ENCODE results near the gene ADAD2. TPM values are rescaled to one million over a fixed set of nuclear protein-coding genes. Genes with fewer than 3 reads are reported as not detected.

The ADAD2 gene
- total and polyA plus RNA-seq, 2 of the 4 experiments (the other 2 are of a cell fraction): not detected

- no peak overlapping the region for H3K4ac ChIP-seq (ENCODE audit: low read depth, low read length)
- H3K4me1 ChIP-seq (ENCODE audit: control insufficient read depth, insufficient read depth, low read length): peaks cover 15% of the 10 kb centered on the region
- in situ Hi-C loops (cut with MboI; ENCODE audit: low sequenced_read_pairs): loop anchor here (5.0 to 10.0 kb wide), 2 partner anchors 88 to 211 kb away; partner anchors contain the start of gene NECAB2
- H3K14ac ChIP-seq (replicated peaks; ENCODE audit: low read depth, low read length): no peak overlapping the region
- no peak overlapping the region for H3K9ac ChIP-seq (ENCODE audit: low read depth, low read length)
- H2AK5ac ChIP-seq (ENCODE audit: low read depth, low read length): peak overlapping the region; percentile 83
- H3K18ac ChIP-seq (ENCODE audit: low read depth, low read length): no peak overlapping the region
- BruUV-seq (replicated peaks): no TSS peak
- intact Hi-C loops (cut with micrococcal nuclease): loop anchor here (2.0 to 5.0 kb wide), 4 partner anchors 58 to 309 kb away; partner anchors contain the start of gene MBTPS1
- no peak overlapping the region for H3K4me3 ChIP-seq (ENCODE audit: insufficient read depth, low read depth, low read length)
- peak overlapping the region; percentile 9 for H2AFZ ChIP-seq (replicated peaks; ENCODE audit: low read length, poor library complexity)
- H4K20me1 ChIP-seq (ENCODE audit: insufficient read depth, low read length): peaks cover 16% of the 10 kb centered on the region
- CTCF ChIA-PET: interaction anchor here (0.6 to 3.5 kb wide), 7 partner anchors 12 to 333 kb away, joined by 3 to 24 read pairs (median 4); partner anchors contain the start of gene TAF1C
- H2BK20ac ChIP-seq (ENCODE audit: low read depth, low read length): peak overlapping the region; percentile 26; the same call in 1 of the 2 replicates
- no peaks in the 10 kb centered on the region for H3K9me3 ChIP-seq (ENCODE audit: control insufficient read depth, insufficient read depth, low read length)
- POLR2A ChIA-PET (ENCODE audit: unreplicated experiment): no interaction called here
- no peak overlapping the region; a peak in 1 of 4 replicates for H4K8ac ChIP-seq (ENCODE audit: low read depth in 2 of 2, low read length in 2 of 2)
- H2BK5ac ChIP-seq (ENCODE audit: low read depth, low read length, poor library complexity, severe bottlenecking): no peak overlapping the region
- H3K4me2 ChIP-seq (ENCODE audit: low read depth, low read length): no peak overlapping the region
- peak; percentile 53 for DNase-seq
- TF ChIP-seq MAFK (IDR thresholded peaks at IDR 0.05; ENCODE audit: low read depth, low read length): no peak
- TF ChIP-seq RAD21 (IDR thresholded peaks at IDR 0.05; ENCODE audit: low read length): peak; percentile 84
- peak; percentile 48 for TF ChIP-seq SMC3 (IDR thresholded peaks at IDR 0.05; ENCODE audit: low read depth, low read length)
- peak; percentile 76 for TF ChIP-seq CTCF (conservative IDR thresholded peaks at IDR 0.05; ENCODE audit: low read depth, low read length)
- TF ChIP-seq CHD1 (IDR thresholded peaks at IDR 0.05; ENCODE audit: low read depth, low read length): no peak
- peak; percentile 55; the same call in 1 of the 2 replicates for TF ChIP-seq MXI1 (IDR thresholded peaks at IDR 0.05; ENCODE audit: borderline replicate concordance, low read depth, low read length)
- no peak for TF ChIP-seq NFE2L2 (IDR thresholded peaks at IDR 0.05; ENCODE audit: low read depth, low read length)
- TF ChIP-seq POLR2A (IDR thresholded peaks at IDR 0.05; ENCODE audit: low read depth, low read length): no peak
- TF ChIP-seq RCOR1 (IDR thresholded peaks at IDR 0.05; ENCODE audit: insufficient replicate concordance, low read length): no peak
- TF ChIP-seq FOS (IDR thresholded peaks at IDR 0.05; ENCODE audit: low read depth, low read length): no peak
- TF ChIP-seq BHLHE40 (IDR thresholded peaks at IDR 0.05; ENCODE audit: low read depth, low read length): peak; percentile 97
- TF ChIP-seq USF2 (IDR thresholded peaks at IDR 0.05; ENCODE audit: low read depth, low read length): peak; percentile 71; the same call in 1 of the 2 replicates
- H3K56ac ChIP-seq (ENCODE audit: extremely low read depth, insufficient read depth, low read length): no peak overlapping the region
- no peak overlapping the region for H4K5ac ChIP-seq (ENCODE audit: low read depth, low read length)
- no peak overlapping the region for H2BK15ac ChIP-seq (ENCODE audit: low read depth, low read length)
- peaks cover 19% of the 10 kb centered on the region for H3K36me3 ChIP-seq (ENCODE audit: control insufficient read depth, insufficient read depth, low read length)
- no peak overlapping the region; the same call in 1 of the 2 replicates for H4K91ac ChIP-seq (ENCODE audit: insufficient read depth, low read depth, low read length)
- peak overlapping the region; percentile 6; the same call in 1 of the 2 replicates for H2BK120ac ChIP-seq (ENCODE audit: low read depth, low read length)
- 80% methylated on average over 2 of the region's 10 CpGs; no CpG with 5 or more reads in 1 of the 2 experiments for WGBS, 2 experiments (ENCODE audit: extremely low coverage in 2 of 2, insufficient read length in 1 of 2)
- peak; percentile 69 for ATAC-seq (ENCODE audit: low read depth)
- H3K79me1 ChIP-seq (ENCODE audit: low read depth in 1 of 2, low read length in 2 of 2): peaks cover 0 to 12% of the 10 kb centered on the region in 2 experiments; a peak in 2 of 4 replicates
- no peak overlapping the region for H3K27ac ChIP-seq (ENCODE audit: insufficient read depth, low read length)
- H2AK9ac ChIP-seq (replicated peaks; ENCODE audit: low read depth, low read length, poor library complexity): peak overlapping the region; percentile 74
- H3K27me3 ChIP-seq (ENCODE audit: control insufficient read depth, insufficient read depth, low read length): no peaks in the 10 kb centered on the region
- H3K9me1 ChIP-seq (ENCODE audit: insufficient read depth, low read length): peaks cover 12% of the 10 kb centered on the region; the same call in 1 of the 2 replicates
- dilution Hi-C loops (cut with HindIII; ENCODE audit: low sequenced_read_pairs, unreplicated experiment): no loop called here
- 0 out of 2 replicates have a peak overlapping the region, but pooled peaks have one; percentile 34 for H3K23ac ChIP-seq (ENCODE audit: low read depth, low read length)
These were observed 15.4 kb upstream of the ADAD2 start for GRCh38 chr16:84175350-84176081.

Measured in IMR-90 (cell line).